GM12878 (cell line): ENCODE measurements around the gene SV2B. TPM values are rescaled to one million over a fixed set of nuclear protein-coding genes. Genes with fewer than 3 reads are reported as not detected.
A peak's percentile ranks its signal among the peaks of the same experiment; 100 is the strongest.

Experiments
- ATAC-seq: fragments of 200-7000 bp; cut with Tn5 transposase; 3 replicates; pipeline ENCODE4 v1.9.1; 2020; ENCODE audit warnings: mild to moderate bottlenecking, moderate library complexity
- BruUV-seq: library from RNA; stranded (reverse); fragments of 400-500 nt; replicated peaks from 2 replicates; lab custom pipeline; 2021; lab: Mats Ljungman, UMichigan
- CTCF ChIA-PET: fragments of 300-600 bp; sonication (Branson Sonifier 250); formaldehyde crosslinking; extraction: SDS; loops from one replicate; lab custom pipeline; 2021; ENCODE audit warnings: inconsistent platforms; lab: Yijun Ruan, JAX
- POLR2A ChIA-PET: fragments of 350-600 bp; formaldehyde crosslinking; extraction: SDS; loops from one replicate; lab custom pipeline; 2021; ENCODE audit warnings: inconsistent platforms; lab: Charles Lee
- RAD21 ChIA-PET: fragments of 300-600 bp; sonication (Branson Sonifier 250); formaldehyde crosslinking; loops from one replicate; lab custom pipeline; 2023; ENCODE audit warnings: antibody characterized with exemption; ENCODE audit not compliant: unreplicated experiment; lab: Charles Lee
- SMC1A ChIA-PET: fragments of 300-600 bp; sonication (Branson Sonifier 250); formaldehyde crosslinking; loops from one replicate; lab custom pipeline; 2023; ENCODE audit not compliant: unreplicated experiment, uncharacterized antibody; lab: Charles Lee
- DNase-seq: peaks from one replicate; pipeline ENCODE4 v3.0.0-alpha.2; 2011; ENCODE audit warnings: low read depth, low spot score
- FAIRE-seq: peaks from 3 replicates; lab custom pipeline; 2011; peaks lifted over from hg19 to GRCh38; lab: Jason Lieb, UNC
- H2AFZ ChIP-seq: 2 replicates; pipeline ENCODE4 v1.6.0; 2011; ENCODE audit warnings: low read depth, low read length, control low read depth; ENCODE audit not compliant: control insufficient read depth
- H3K27ac ChIP-seq: 2 replicates; pipeline ENCODE4 v1.5.1; 2011; ENCODE audit warnings: control low read depth; ENCODE audit not compliant: control insufficient read depth, insufficient read depth
- H3K27me3 ChIP-seq, 2 experiments: replicated peaks in 1 of 2; 2 replicates each; pipeline versions ENCODE4 v1.6.0 to v1.6.1; 2011; ENCODE audit warnings: low read length in 1 of 2; ENCODE audit not compliant: control insufficient read depth in 2 of 2, insufficient read depth in 2 of 2
- H3K36me3 ChIP-seq, 2 experiments: 2 replicates each; pipeline ENCODE4 v1.5.1; 2011; ENCODE audit warnings: low read length in 1 of 2; ENCODE audit not compliant: control insufficient read depth in 2 of 2, insufficient read depth in 2 of 2
- H3K4me1 ChIP-seq: 2 replicates; pipeline ENCODE4 v1.6.1; 2011; ENCODE audit warnings: mild to moderate bottlenecking, low read length, moderate library complexity, mixed read lengths; ENCODE audit not compliant: control insufficient read depth, insufficient read depth
- H3K4me2 ChIP-seq: 2 replicates; pipeline ENCODE4 v1.6.0; 2011; ENCODE audit warnings: control low read depth; ENCODE audit not compliant: control insufficient read depth, insufficient read depth
- H3K4me3 ChIP-seq: fragments of 200-600 bp; sonication (generic); 2 replicates; pipeline ENCODE4 v1.5.1; 2016
- H3K79me2 ChIP-seq: 2 replicates; pipeline ENCODE4 v1.6.0; 2011; ENCODE audit warnings: low read length; ENCODE audit not compliant: control insufficient read depth, insufficient read depth
- H3K9ac ChIP-seq: 2 replicates; pipeline ENCODE4 v1.8.0; 2011; ENCODE audit warnings: low read length, control low read depth, mixed read lengths; ENCODE audit not compliant: control insufficient read depth, insufficient read depth
- H3K9me3 ChIP-seq: replicated peaks from 3 replicates; pipeline ENCODE4 v1.5.1; 2011; ENCODE audit warnings: mild to moderate bottlenecking, low read length; ENCODE audit not compliant: control insufficient read depth, insufficient read depth
- H4K20me1 ChIP-seq: 2 replicates; pipeline ENCODE4 v1.6.0; 2011; ENCODE audit not compliant: control insufficient read depth, insufficient read depth
- CTCF ChIP-seq, 3 experiments: IDR thresholded peaks in 2 of 3; conservative IDR thresholded peaks in 1 of 3; 2 replicates each; pipeline ENCODE4 v1.5.1; 2011; ENCODE audit warnings: low read depth in 3 of 3, low read length in 3 of 3, mild to moderate bottlenecking in 3 of 3, control low read depth in 2 of 3, moderate library complexity in 2 of 3, inconsistent platforms in 1 of 3, mixed read lengths in 1 of 3; ENCODE audit not compliant: control insufficient read depth in 2 of 3, insufficient read depth in 1 of 3; ENCODE audit errors: extremely low read depth in 1 of 3
- KAT2A ChIP-seq: conservative IDR thresholded peaks from 2 replicates; pipeline ENCODE4 v1.6.1; 2011; ENCODE audit warnings: low read depth, low read length; ENCODE audit not compliant: control insufficient read depth
- RAD21 ChIP-seq: IDR thresholded peaks from 2 replicates; pipeline ENCODE4 v1.6.1; 2011; ENCODE audit warnings: mild to moderate bottlenecking, low read depth, low read length, moderate library complexity; ENCODE audit not compliant: insufficient read depth
- RFX5 ChIP-seq: IDR thresholded peaks from 2 replicates; pipeline ENCODE4 v1.6.1; 2011; ENCODE audit warnings: low read depth, low read length, improper control_type of control experiment
- SMAD5 ChIP-seq: IDR thresholded peaks from 2 replicates; pipeline ENCODE4 v1.6.1; 2016; ENCODE audit warnings: antibody characterized with exemption, low read depth
- SMC3 ChIP-seq: IDR thresholded peaks from 2 replicates; pipeline ENCODE4 v1.6.1; 2011; ENCODE audit warnings: low read length, improper control_type of control experiment, borderline replicate concordance
- WRNIP1 ChIP-seq: IDR thresholded peaks from 2 replicates; pipeline ENCODE4 v1.6.1; 2011; ENCODE audit warnings: low read depth, low read length, improper control_type of control experiment, borderline replicate concordance
- ZNF687 ChIP-seq: fragments of 450-650 bp; IDR thresholded peaks from 2 replicates; pipeline ENCODE4 v1.6.1; 2017; ENCODE audit warnings: mild to moderate bottlenecking, moderate library complexity
- WGBS: methylation state at CpG from one replicate; pipeline ENCODE4 v1.1.6; 2016; ENCODE audit warnings: low lambda C conversion rate; ENCODE audit not compliant: insufficient replicate concordance, insufficient coverage; ENCODE audit errors: missing lambda C conversion rate; 5-methylcytosine and 5-hydroxymethylcytosine counted together
- in situ Hi-C: fragments of 300-500 bp; cut with MboI; formaldehyde crosslinking; loops from 9 replicates; pipeline ENCODE4 v1.14.3; 2018; ENCODE audit warnings: mixed read lengths
- intact Hi-C: fragments of 100-400 bp; cut with micrococcal nuclease; formaldehyde crosslinking; loops from one replicate; pipeline ENCODE4 v1.14.2; 2022; ENCODE audit not compliant: unreplicated experiment
- polyA plus RNA-seq, 11 experiments: library from polyadenylated mRNA; depleted of rRNA in 4 of 11; unstranded in 6 of 11; stranded (reverse) in 5 of 11; fragments of >200 nt; fragmentation: Nextera tagmentation in 4 of 11; fragmentation: Illumina TruSeq in 1 of 11; extraction: Ambion mirVana in 4 of 11; extraction: Trizol in 1 of 11; gene quantifications; 1 replicate in 1 of 11; 2 replicates in 10 of 11; pipeline versions ENCODE4 v1.2.1 to v1.2.3, GENCODE V29; 2011 to 2016; ENCODE audit warnings: inconsistent platforms in 2 of 11, missing spikeins in 2 of 11, low read depth in 1 of 11
- total RNA-seq, 4 experiments: library from RNA; depleted of rRNA in 3 of 4; stranded (reverse); fragments of >200 nt in 3 of 4; fragmentation: Illumina TruSeq in 1 of 4; extraction: Trizol in 1 of 4; gene quantifications; 2 replicates each; pipeline versions ENCODE4 v1.2.1 to v1.2.3, GENCODE V29; 2013 to 2021
- TF ChIP-seq, protein P1 (sequence below): fragments of 450-650 bp; formaldehyde crosslinking; IDR thresholded peaks from 2 replicates; pipeline ENCODE4 v1.5.0; 2022; ENCODE audit warnings: mild to moderate bottlenecking, missing genetic modification characterization

The SV2B gene
- total and polyA plus RNA-seq, 10 of the 15 experiments (the other 5 are each of a cell fraction or from before 2014, with no cell fraction given), result 0.03 to 1.7 (median 1.3) TPM

- in situ Hi-C loops (no loop called here), intact Hi-C loops (loop anchor here (1.0 to 10.0 kb wide), 4 partner anchors 212 to 779 kb away; no protein-coding TSS in a partner anchor)
- ChIA-PET SMC1A (interaction anchor here (0.7 to 1.3 kb wide), 8 partner anchors 8 to 1076 kb away, joined by 3 to 5 read pairs (median 4); no protein-coding TSS in a partner anchor), POLR2A (interaction anchor here (0.6 kb wide), 1 partner anchor 216 kb away, joined by 3 read pairs; no protein-coding TSS in a partner anchor), RAD21 (interaction anchor here (0.7 to 1.5 kb wide), 4 partner anchors 403 to 780 kb away, joined by 3 to 5 read pairs (median 4); no protein-coding TSS in a partner anchor), CTCF (interaction anchor here (0.6 to 4.1 kb wide), 25 partner anchors 9 to 1309 kb away, joined by 3 to 16 read pairs (median 4); no protein-coding TSS in a partner anchor)
- no peak overlapping the region for H3K9ac ChIP-seq
- H3K27me3 ChIP-seq, result peaks cover 0 to 3% of the 10 kb centered on the region in 2 experiments; a peak in 1 of 4 replicates
- FAIRE-seq (peak; percentile 88), DNase-seq (peak; percentile 17), ATAC-seq (peak; percentile 78)
- no peak overlapping the region for H3K27ac ChIP-seq
- no peak overlapping the region for H3K4me2 ChIP-seq
- H3K4me3 ChIP-seq, result no peak overlapping the region
- no peaks in the 10 kb centered on the region for H3K9me3 ChIP-seq
- 14% methylated on average over 11 of the region's 11 CpGs for WGBS
- no TSS peak for BruUV-seq
- H3K4me1 ChIP-seq, result no peaks in the 10 kb centered on the region
- H3K36me3 ChIP-seq, result no peaks in the 10 kb centered on the region
- no peaks in the 10 kb centered on the region for H3K79me2 ChIP-seq
- H4K20me1 ChIP-seq, result no peaks in the 10 kb centered on the region
- H2AFZ ChIP-seq, result no peak overlapping the region
- peak; percentile 86 for TF ChIP-seq RAD21
- TF ChIP-seq, protein P1, sequence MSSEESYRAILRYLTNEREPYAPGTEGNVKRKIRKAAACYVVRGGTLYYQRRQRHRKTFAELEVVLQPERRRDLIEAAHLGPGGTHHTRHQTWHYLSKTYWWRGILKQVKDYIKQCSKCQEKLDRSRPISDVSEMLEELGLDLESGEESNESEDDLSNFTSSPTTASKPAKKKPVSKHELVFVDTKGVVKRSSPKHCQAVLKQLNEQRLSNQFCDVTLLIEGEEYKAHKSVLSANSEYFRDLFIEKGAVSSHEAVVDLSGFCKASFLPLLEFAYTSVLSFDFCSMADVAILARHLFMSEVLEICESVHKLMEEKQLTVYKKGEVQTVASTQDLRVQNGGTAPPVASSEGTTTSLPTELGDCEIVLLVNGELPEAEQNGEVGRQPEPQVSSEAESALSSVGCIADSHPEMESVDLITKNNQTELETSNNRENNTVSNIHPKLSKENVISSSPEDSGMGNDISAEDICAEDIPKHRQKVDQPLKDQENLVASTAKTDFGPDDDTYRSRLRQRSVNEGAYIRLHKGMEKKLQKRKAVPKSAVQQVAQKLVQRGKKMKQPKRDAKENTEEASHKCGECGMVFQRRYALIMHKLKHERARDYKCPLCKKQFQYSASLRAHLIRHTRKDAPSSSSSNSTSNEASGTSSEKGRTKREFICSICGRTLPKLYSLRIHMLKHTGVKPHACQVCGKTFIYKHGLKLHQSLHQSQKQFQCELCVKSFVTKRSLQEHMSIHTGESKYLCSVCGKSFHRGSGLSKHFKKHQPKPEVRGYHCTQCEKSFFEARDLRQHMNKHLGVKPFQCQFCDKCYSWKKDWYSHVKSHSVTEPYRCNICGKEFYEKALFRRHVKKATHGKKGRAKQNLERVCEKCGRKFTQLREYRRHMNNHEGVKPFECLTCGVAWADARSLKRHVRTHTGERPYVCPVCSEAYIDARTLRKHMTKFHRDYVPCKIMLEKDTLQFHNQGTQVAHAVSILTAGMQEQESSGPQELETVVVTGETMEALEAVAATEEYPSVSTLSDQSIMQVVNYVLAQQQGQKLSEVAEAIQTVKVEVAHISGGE (CRISPR knock-in tag), result no peak
- TF ChIP-seq SMC3, result peak; percentile 85
- no peak for TF ChIP-seq KAT2A
- no peak for TF ChIP-seq SMAD5
- no peak for TF ChIP-seq RFX5
- TF ChIP-seq ZNF687, result no peak
- 0 out of 2 replicates have a peak, but pooled peaks have one; percentile 47 for TF ChIP-seq WRNIP1
- TF ChIP-seq CTCF (IDR thresholded peaks at IDR 0.05 in 2 of 3, conservative IDR thresholded peaks at IDR 0.05 in 1 of 3; ENCODE audit: control insufficient read depth in 2 of 3, extremely low read depth in 1 of 3, insufficient read depth in 1 of 3, low read depth in 3 of 3, low read length in 3 of 3), result peak; percentile 67 to 78 (median 70)
Measured at GRCh38 chr15:91302588-91303439, 202.8 kb downstream of the SV2B start.
